GM11168 (cell line): ENCODE measurements around the gene ADAMTS18.

Source experiments
- in situ Hi-C: fragments of 300-500 bp; cut with MboI; formaldehyde crosslinking; loops from one replicate; pipeline ENCODE4 v1.12.0; 2022; ENCODE audit warnings: low sequenced_read_pairs; ENCODE audit not compliant: unreplicated experiment

The ADAMTS18 gene

DNA sequence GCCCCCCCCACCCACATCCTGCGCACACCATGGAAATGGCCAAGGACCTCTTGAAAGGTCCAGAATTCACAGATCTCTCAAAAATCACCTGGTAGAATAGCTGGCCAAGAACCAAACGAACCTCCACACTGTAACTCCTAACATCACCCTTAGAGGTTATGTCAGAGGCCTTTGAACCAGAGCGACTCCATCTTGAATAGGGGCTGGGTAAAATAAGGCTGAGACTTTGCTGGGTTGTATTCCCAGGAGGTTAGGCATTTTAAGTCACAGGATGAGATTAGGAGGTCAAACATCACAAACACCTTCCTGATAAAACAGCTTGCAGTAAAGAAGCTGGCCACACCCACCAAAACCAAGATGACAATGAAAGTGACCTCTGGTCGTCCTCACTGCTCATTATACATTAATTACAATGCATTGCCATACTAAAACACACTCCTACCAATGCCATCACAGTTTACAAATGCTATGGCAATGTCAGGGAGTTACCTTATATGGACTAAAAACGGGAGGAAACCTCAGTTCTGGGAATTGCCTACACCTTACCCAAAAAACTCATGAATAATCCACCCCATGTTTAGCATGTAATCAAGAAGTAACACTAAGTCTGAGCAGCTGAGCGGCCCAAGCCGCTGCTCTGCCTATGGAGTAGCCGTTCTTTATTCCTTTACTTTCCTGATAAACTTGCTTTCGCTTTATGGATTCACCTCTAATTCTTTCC, 200.9 kb downstream of the ADAMTS18 start:
- in situ Hi-C loops: no loop called here
